Smooth muscle cell (in vitro differentiated cells): Measurements from ENCODE around the gene MPV17L. TPM values are rescaled to one million over a fixed set of nuclear protein-coding genes. Genes with fewer than 3 reads are reported as not detected.
"Not testable (repeated sequence)": the region's sequence is repeated elsewhere in the genome, so short reads cannot be mapped to it uniquely, and the experiment has no call there.

Source experiments
- DNase-seq: peaks from one replicate; lab custom pipeline; 2025; ENCODE audit not compliant: unreplicated experiment; lab: John Stamatoyannopoulos, UW
- H2AFZ ChIP-seq: fragments of 200-600 bp; sonication (generic); 2 replicates; pipeline ENCODE4 v1.6.0; 2016; ENCODE audit warnings: antibody characterized with exemption, low read depth, mild to moderate bottlenecking
- H3F3A ChIP-seq: fragments of 200-600 bp; sonication (generic); 2 replicates; pipeline ENCODE4 v1.6.0; 2017; ENCODE audit warnings: antibody characterized with exemption, low read depth
- H3K27ac ChIP-seq: fragments of 200-600 bp; sonication (generic); 2 replicates; pipeline ENCODE4 v1.5.1; 2016; ENCODE audit warnings: low read depth, mild to moderate bottlenecking
- H3K27me3 ChIP-seq: fragments of 200-600 bp; sonication (generic); 2 replicates; pipeline ENCODE4 v1.6.1; 2016; ENCODE audit warnings: low read depth, mild to moderate bottlenecking
- H3K36me3 ChIP-seq: fragments of 200-600 bp; sonication (generic); 2 replicates; pipeline ENCODE4 v1.5.1; 2016; ENCODE audit warnings: low read depth
- H3K4me1 ChIP-seq: fragments of 200-600 bp; sonication (generic); 2 replicates; pipeline ENCODE4 v1.5.1; 2016; ENCODE audit warnings: low read depth
- H3K4me2 ChIP-seq: fragments of 200-600 bp; sonication (generic); 2 replicates; pipeline ENCODE4 v1.6.0; 2016; ENCODE audit warnings: mild to moderate bottlenecking
- H3K4me3 ChIP-seq: fragments of 200-600 bp; sonication (generic); 2 replicates; pipeline ENCODE4 v1.5.1; 2016; ENCODE audit warnings: mild to moderate bottlenecking
- H3K79me2 ChIP-seq: fragments of 200-600 bp; sonication (generic); 2 replicates; pipeline ENCODE4 v1.6.0; 2016; ENCODE audit warnings: low read depth, mild to moderate bottlenecking
- H3K9ac ChIP-seq: fragments of 200-600 bp; sonication (generic); 2 replicates; pipeline ENCODE4 v1.6.0; 2016; ENCODE audit warnings: low read depth
- H3K9me3 ChIP-seq: fragments of 200-600 bp; sonication (generic); replicated peaks from 2 replicates; pipeline ENCODE4 v1.5.1; 2016; ENCODE audit warnings: low read depth
- H4K20me1 ChIP-seq: fragments of 200-600 bp; sonication (generic); 2 replicates; pipeline ENCODE4 v1.6.0; 2016; ENCODE audit warnings: low read depth
- WGBS: methylation state at CpG from one replicate; pipeline ENCODE4 v1.1.7; 2016; ENCODE audit warnings: low lambda C conversion rate; 5-methylcytosine and 5-hydroxymethylcytosine counted together
- polyA plus RNA-seq: library from polyadenylated mRNA; unstranded; fragments of >200 nt; fragmentation: Nextera tagmentation; extraction: Ambion mirVana; gene quantifications from 2 replicates; pipeline ENCODE4 v1.2.1, GENCODE V29; 2016
- total RNA-seq: library from RNA; depleted of rRNA; stranded (reverse); fragments of >200 nt; gene quantifications from 2 replicates; pipeline ENCODE4 v1.2.3, GENCODE V29; 2014
- TF ChIP-seq, protein P1 (sequence below): fragments of 200-600 bp; sonication (generic); IDR thresholded peaks from 2 replicates; pipeline ENCODE4 v1.5.1; 2017; ENCODE audit warnings: borderline replicate concordance, mild to moderate bottlenecking, antibody characterized with exemption; ENCODE audit not compliant: insufficient read depth, poor library complexity, severe bottlenecking

MPV17L gene
- total and polyA plus RNA-seq, 2 experiments from 2014 or later: not detected

DNA sequence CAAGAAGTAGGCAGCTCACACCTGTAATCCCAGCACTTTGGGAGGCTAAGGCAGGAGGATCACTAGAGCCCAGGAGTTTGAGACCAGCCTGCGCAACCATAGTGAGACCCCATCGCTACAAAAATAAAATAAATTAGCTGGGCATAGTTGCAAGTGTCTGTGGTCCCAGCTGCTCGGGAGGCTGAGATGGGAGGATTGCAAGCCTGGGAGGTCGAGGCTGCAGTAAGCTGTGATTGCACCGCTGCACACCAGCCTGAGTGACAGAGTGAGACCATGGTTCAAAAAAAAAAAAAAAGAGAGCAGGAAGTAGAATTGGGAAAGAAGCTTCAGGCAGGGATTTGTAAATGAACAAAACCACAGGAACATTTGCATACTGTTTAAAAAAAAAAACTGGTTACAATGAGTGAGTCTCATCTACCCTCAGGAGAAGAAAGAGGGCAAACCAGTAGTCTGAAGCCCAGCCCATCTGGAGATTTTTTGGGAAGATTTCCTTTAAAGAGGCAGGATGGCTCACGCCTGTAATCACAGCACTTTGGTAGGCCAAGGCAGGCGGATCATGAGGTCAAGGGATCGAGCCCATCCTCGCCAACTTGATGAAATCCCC lies 7.9 kb downstream of the MPV17L start:
- Histone ChIP-seq H3K9me3 (no peaks in the 10 kb centered on the region), H3K4me2 (no peak overlapping the region), H3K4me3 (no peak overlapping the region), H3K4me1 (no peaks in the 10 kb centered on the region), H3K27me3 (no peaks in the 10 kb centered on the region), H3K27ac (no peak overlapping the region), H3K79me2 (no peaks in the 10 kb centered on the region), H2AFZ (no peak overlapping the region), H4K20me1 (no peaks in the 10 kb centered on the region), H3K36me3 (no peaks in the 10 kb centered on the region), H3K9ac (no peak overlapping the region), H3F3A (no peaks in the 10 kb centered on the region)
- DNase-seq: no peak
- TF ChIP-seq, protein P1, sequence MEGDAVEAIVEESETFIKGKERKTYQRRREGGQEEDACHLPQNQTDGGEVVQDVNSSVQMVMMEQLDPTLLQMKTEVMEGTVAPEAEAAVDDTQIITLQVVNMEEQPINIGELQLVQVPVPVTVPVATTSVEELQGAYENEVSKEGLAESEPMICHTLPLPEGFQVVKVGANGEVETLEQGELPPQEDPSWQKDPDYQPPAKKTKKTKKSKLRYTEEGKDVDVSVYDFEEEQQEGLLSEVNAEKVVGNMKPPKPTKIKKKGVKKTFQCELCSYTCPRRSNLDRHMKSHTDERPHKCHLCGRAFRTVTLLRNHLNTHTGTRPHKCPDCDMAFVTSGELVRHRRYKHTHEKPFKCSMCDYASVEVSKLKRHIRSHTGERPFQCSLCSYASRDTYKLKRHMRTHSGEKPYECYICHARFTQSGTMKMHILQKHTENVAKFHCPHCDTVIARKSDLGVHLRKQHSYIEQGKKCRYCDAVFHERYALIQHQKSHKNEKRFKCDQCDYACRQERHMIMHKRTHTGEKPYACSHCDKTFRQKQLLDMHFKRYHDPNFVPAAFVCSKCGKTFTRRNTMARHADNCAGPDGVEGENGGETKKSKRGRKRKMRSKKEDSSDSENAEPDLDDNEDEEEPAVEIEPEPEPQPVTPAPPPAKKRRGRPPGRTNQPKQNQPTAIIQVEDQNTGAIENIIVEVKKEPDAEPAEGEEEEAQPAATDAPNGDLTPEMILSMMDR: no peak
- 93% methylated on average over 9 of the region's 9 CpGs for WGBS

DNA sequence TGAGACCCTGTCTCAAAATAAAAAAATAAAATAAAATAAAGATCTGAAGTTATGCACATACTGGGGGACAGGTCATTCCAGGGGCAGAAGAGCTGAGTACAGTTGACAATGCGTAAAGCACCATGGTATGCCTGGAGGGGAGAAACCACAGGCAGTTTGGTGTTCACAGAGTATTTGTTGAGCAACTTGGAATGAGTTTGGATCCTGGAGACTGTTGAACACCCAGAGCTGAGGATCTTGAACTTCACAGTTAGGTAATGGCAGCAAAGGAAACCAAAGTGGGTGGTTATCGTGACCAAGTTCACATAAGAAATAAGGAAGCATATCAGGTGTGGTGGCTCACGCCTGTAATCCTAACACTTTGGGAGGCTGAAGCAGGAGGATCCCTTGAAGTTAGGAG lies 8.5 kb downstream of the MPV17L start:
- not testable (repeated sequence) for H3K9me3 ChIP-seq, H4K20me1 ChIP-seq
- 94% methylated on average over 3 of the region's 3 CpGs for WGBS

DNA sequence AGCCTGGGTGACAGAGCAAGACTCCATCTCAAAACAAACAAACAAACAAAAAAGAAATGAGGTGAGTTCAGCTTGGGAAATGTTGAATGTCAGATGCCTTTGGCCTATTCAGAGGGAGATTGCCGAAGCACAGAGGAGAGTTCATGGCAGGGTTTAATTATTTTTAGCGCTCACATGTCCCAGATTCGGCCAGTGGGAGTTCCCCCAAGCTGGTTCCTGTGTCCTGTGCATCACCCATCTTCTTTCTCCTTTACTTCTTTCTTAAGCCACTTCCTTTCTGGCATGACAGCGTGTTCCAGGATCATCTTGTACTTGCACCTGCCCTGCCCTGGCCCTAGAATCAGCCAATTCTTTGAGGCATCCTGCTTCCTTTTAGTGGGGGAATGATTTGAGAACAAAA lies 9.2 kb downstream of the MPV17L start:
- Histone ChIP-seq H3K4me1 (no peaks in the 10 kb centered on the region), H3K4me3 (no peak overlapping the region), H3K9me3 (no peaks in the 10 kb centered on the region), H3F3A (no peaks in the 10 kb centered on the region), H3K27me3 (no peaks in the 10 kb centered on the region), H2AFZ (no peak overlapping the region), H3K9ac (no peak overlapping the region), H3K27ac (no peak overlapping the region), H4K20me1 (no peaks in the 10 kb centered on the region), H3K36me3 (no peaks in the 10 kb centered on the region), H3K4me2 (no peak overlapping the region), H3K79me2 (no peaks in the 10 kb centered on the region)
- TF ChIP-seq, protein P1: no peak
- 91% methylated on average over 4 of the region's 4 CpGs for WGBS
- no peak for DNase-seq

More for the DNA sequence above, 8.5 kb downstream of the MPV17L start:
- H3K9ac ChIP-seq, H3K4me1 ChIP-seq, H3F3A ChIP-seq, H3K4me3 ChIP-seq, H3K27ac ChIP-seq, DNase-seq, H2AFZ ChIP-seq, H3K27me3 ChIP-seq, H3K79me2 ChIP-seq, H3K36me3 ChIP-seq, H3K4me2 ChIP-seq: not testable (repeated sequence)

DNA sequence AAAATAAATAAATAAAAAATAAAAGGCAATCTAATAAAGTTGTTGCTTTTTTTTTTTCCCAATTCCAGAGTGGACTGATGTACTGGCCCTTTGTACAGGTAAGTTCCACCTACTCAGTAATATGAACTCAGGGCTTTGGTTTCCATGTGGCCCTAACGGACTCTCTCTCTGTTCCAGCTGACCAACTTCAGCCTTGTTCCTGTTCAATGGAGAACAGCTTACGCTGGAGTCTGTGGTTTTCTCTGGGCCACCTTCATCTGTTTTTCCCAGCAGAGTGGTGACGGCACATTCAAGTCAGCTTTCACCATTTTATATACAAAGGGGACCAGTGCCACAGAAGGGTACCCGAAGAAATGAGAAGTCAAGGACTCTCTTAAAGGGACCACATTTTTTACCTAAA lies 12.2 kb downstream of the MPV17L start:
- not testable (repeated sequence) for DNase-seq, H3K4me3 ChIP-seq, H3K9me3 ChIP-seq, H3K36me3 ChIP-seq, H3K9ac ChIP-seq, H4K20me1 ChIP-seq, H3K4me1 ChIP-seq, H3F3A ChIP-seq, H3K4me2 ChIP-seq, H3K79me2 ChIP-seq, H2AFZ ChIP-seq, H3K27ac ChIP-seq, H3K27me3 ChIP-seq
- WGBS: 85% methylated on average over 4 of the region's 4 CpGs

DNA sequence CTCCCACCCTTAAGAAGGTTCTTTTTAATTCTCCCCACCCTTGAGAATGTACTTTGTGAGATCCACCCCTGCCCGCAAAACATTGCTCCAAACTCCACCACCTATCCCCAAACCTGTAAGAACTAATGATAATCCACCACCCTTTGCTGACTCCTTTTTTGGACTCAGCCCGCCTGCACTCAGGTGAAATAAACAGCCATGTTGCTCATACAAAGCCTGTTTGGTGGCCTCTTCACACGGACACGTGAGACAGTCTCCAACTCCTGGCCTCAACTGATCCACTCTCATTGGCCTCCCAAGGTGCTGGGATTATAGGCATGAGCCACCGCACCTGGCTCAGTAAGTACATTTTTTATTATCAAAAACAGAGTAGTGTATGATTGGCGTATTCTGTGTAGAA lies 13.9 kb downstream of the MPV17L start:
- H3K4me3 ChIP-seq, H3K36me3 ChIP-seq, H4K20me1 ChIP-seq, H2AFZ ChIP-seq, H3F3A ChIP-seq, H3K4me1 ChIP-seq, H3K27me3 ChIP-seq, H3K4me2 ChIP-seq, H3K79me2 ChIP-seq, DNase-seq, H3K9me3 ChIP-seq, H3K27ac ChIP-seq, H3K9ac ChIP-seq: not testable (repeated sequence)
- WGBS: 96% methylated on average over 6 of the region's 6 CpGs
